ENCODE results near the gene ALPK3.

Gene ALPK3

DNA sequence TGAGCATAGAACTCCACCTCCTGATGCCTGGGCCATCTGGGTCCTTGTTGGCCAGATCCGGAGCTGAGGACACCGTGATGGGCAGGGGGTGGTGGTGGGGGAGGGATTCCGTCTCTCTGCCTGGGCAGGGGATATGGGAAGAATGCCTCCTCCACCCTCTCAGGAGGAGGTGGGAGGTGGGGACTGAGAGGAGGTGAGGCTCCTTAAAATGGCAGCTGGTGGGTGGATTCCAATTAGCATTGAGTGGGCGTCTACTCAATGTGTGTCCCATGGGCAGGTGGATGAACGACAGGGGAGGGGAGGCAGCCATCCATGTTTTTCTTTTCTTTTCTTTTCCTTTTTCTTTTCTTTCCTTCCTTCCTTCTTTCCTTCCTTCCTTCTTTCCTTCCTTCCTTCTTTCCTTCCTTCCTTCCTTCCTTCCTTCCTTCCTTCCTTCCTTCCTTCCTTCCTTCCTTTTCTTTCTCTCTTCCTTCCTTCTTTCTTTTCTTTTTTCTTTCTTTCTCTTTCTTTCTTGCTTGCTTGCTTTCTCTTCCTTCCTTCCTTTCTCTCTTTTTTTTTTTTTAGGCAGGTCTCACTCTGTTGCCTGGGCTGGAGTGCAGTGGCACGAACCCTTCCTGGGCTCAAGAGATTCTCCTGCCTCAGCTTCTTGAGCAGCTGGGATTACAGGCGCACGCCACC, 72.3 kb downstream of the ALPK3 start:
- Histone ChIP-seq H3K4me3 (ENCODE audit: severe bottlenecking) (no peak overlapping the region), H3K9me3 (ENCODE audit: severe bottlenecking) (no peaks in the 10 kb centered on the region), H3K36me3 (ENCODE audit: low read depth) (no peaks in the 10 kb centered on the region), H3K27me3 (ENCODE audit: insufficient read depth, poor library complexity, severe bottlenecking) (no peaks in the 10 kb centered on the region), H3K4me1 (ENCODE audit: insufficient read depth, poor library complexity, severe bottlenecking) (no peaks in the 10 kb centered on the region), H3K27ac (ENCODE audit: poor library complexity, severe bottlenecking) (no peak overlapping the region)
- TF ChIP-seq, protein P1, sequence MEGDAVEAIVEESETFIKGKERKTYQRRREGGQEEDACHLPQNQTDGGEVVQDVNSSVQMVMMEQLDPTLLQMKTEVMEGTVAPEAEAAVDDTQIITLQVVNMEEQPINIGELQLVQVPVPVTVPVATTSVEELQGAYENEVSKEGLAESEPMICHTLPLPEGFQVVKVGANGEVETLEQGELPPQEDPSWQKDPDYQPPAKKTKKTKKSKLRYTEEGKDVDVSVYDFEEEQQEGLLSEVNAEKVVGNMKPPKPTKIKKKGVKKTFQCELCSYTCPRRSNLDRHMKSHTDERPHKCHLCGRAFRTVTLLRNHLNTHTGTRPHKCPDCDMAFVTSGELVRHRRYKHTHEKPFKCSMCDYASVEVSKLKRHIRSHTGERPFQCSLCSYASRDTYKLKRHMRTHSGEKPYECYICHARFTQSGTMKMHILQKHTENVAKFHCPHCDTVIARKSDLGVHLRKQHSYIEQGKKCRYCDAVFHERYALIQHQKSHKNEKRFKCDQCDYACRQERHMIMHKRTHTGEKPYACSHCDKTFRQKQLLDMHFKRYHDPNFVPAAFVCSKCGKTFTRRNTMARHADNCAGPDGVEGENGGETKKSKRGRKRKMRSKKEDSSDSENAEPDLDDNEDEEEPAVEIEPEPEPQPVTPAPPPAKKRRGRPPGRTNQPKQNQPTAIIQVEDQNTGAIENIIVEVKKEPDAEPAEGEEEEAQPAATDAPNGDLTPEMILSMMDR (IDR thresholded peaks at IDR 0.05; ENCODE audit: poor library complexity, severe bottlenecking) = no peak
- DNase-seq (ENCODE audit: low spot score) (no peak), ATAC-seq (ENCODE audit: low read depth) (no peak)

DNA sequence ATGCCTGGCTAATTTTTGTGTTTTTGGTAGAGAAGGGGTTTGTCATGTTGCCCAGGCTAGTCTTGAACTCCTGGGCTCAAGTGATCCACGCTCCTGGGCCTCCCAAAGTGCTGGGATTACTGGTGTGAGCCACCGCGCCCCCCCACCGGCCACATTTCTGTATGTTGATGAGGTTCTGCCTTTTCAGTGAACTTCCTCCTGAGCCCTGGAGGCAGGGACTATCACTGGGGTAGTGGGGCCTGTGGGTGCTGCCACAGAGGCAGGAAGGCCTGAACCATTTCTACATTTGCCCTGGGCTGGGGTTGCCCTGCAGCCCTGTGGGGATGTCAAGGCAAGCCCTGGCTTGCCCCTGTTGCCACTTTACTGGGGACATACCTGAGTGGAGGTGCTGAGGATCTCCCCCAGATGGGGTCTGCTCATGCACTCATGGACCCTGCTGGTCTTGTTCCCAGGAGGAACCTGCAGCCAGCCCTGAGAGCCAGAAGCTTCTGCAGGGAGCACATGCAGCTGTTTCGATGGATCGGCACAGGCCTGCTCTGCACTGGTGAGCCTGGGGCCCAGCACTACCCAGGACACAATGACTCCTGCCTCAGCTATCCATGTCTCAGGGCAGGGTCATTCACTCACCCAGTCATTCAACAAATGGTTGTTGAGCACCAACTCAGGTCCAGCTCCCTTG, 73.0 kb downstream of the ALPK3 start:
- Histone ChIP-seq H3K27ac (ENCODE audit: poor library complexity, severe bottlenecking) (no peak overlapping the region), H3K4me1 (ENCODE audit: insufficient read depth, poor library complexity, severe bottlenecking) (no peaks in the 10 kb centered on the region)

DNA sequence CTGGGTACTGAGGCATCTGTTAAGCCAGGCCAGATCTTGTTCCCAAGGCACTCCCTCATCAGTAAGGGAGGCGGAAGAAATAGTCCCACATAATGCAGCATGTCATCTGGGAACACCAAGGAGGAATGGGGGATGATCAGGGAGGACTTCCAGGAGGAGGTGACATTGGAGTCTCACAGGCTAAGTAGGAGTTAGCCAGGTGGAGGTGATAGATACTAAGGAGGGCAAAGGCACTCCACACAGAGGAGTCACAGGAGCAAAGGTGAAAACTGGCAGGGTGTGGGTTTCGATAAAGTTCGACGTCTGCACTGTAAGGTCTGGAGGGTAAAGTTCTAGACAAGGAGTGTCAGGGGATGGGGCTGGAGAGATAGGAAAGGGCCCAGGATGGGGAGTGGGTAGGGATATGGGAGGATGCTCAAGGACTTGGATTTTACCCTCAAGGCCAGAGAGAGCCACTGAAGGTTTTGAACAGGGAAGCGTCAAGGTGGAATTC, 73.6 kb downstream of the ALPK3 start:
- no peak overlapping the region for H3K4me3 ChIP-seq (ENCODE audit: severe bottlenecking)
- TF ChIP-seq, protein P1 (IDR thresholded peaks at IDR 0.05; ENCODE audit: poor library complexity, severe bottlenecking) = no peak
- DNase-seq (ENCODE audit: low spot score) (no peak), ATAC-seq (ENCODE audit: low read depth) (no peak)
- H3K4me1 ChIP-seq (ENCODE audit: insufficient read depth, poor library complexity, severe bottlenecking) = no peaks in the 10 kb centered on the region
- no peak overlapping the region for H3K27ac ChIP-seq (ENCODE audit: poor library complexity, severe bottlenecking)
- no peaks in the 10 kb centered on the region for H3K9me3 ChIP-seq (ENCODE audit: severe bottlenecking)
- H3K36me3 ChIP-seq (ENCODE audit: low read depth) = no peaks in the 10 kb centered on the region
- H3K27me3 ChIP-seq (ENCODE audit: insufficient read depth, poor library complexity, severe bottlenecking) = no peaks in the 10 kb centered on the region

More for the DNA sequence above, 73.0 kb downstream of the ALPK3 start:
- H3K4me3 ChIP-seq (ENCODE audit: severe bottlenecking) = no peak overlapping the region
- H3K36me3 ChIP-seq (ENCODE audit: low read depth) = no peaks in the 10 kb centered on the region
- DNase-seq (ENCODE audit: low spot score) (no peak), ATAC-seq (ENCODE audit: low read depth) (no peak)
- H3K9me3 ChIP-seq (ENCODE audit: severe bottlenecking) = no peaks in the 10 kb centered on the region
- H3K27me3 ChIP-seq (ENCODE audit: insufficient read depth, poor library complexity, severe bottlenecking) = no peaks in the 10 kb centered on the region
- TF ChIP-seq, protein P1 (IDR thresholded peaks at IDR 0.05; ENCODE audit: poor library complexity, severe bottlenecking) = no peak

DNA sequence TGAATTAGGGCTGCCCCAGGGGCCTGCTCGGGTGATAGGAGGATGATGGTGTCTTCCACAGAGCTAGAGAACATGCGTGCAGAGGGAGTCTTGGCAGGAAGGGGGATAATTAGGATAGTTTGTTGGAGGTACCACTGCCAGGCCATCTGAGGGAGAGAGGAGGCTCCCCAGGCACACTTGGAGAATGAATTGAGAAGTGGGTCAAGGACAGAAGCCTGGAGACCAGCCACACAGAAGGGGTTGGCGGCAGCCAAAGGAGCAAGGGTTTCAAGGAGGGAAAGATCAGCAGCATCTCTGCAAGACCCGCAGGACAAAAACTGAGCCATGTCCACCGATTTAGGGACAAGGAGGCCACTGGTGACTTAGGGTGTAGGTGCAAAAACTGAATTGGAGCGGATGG, 74.2 kb downstream of the ALPK3 start:
- no peak overlapping the region for H3K27ac ChIP-seq (ENCODE audit: poor library complexity, severe bottlenecking)
- no peaks in the 10 kb centered on the region for H3K27me3 ChIP-seq (ENCODE audit: insufficient read depth, poor library complexity, severe bottlenecking)
- H3K4me3 ChIP-seq (ENCODE audit: severe bottlenecking) = no peak overlapping the region
- TF ChIP-seq, protein P1 (IDR thresholded peaks at IDR 0.05; ENCODE audit: poor library complexity, severe bottlenecking) = no peak
- no peaks in the 10 kb centered on the region for H3K36me3 ChIP-seq (ENCODE audit: low read depth)
- ATAC-seq (ENCODE audit: low read depth) = no peak
- H3K9me3 ChIP-seq (ENCODE audit: severe bottlenecking) = no peaks in the 10 kb centered on the region
- no peaks in the 10 kb centered on the region for H3K4me1 ChIP-seq (ENCODE audit: insufficient read depth, poor library complexity, severe bottlenecking)
- no peak for DNase-seq (ENCODE audit: low spot score)
